Nephron progenitor cell (in vitro differentiated cells): ENCODE measurements around the gene PRKACA.
A peak's percentile ranks its signal among the peaks of the same experiment; 100 is the strongest.
"Not testable (repeated sequence)": the region's sequence is repeated elsewhere in the genome, so short reads cannot be mapped to it uniquely, and the experiment has no call there.

Source experiments
- DNase-seq: peaks from one replicate; pipeline ENCODE4 v3.0.0; 2021
- H3K27ac Mint-ChIP-seq: 2 replicates; pipeline ENCODE4 v1.8.0; 2021; ENCODE audit warnings: mild to moderate bottlenecking, moderate library complexity, mixed read lengths
- H3K27me3 Mint-ChIP-seq: 2 replicates; pipeline ENCODE4 v1.8.0; 2021; ENCODE audit warnings: mild to moderate bottlenecking, low read depth, mixed read lengths; ENCODE audit not compliant: poor library complexity
- H3K36me3 Mint-ChIP-seq: 2 replicates; pipeline ENCODE4 v1.8.0; 2021; ENCODE audit warnings: low read depth, mixed read lengths
- H3K4me1 Mint-ChIP-seq: 2 replicates; pipeline ENCODE4 v1.8.0; 2021; ENCODE audit warnings: mixed read lengths
- H3K4me3 Mint-ChIP-seq: 2 replicates; pipeline ENCODE4 v1.8.0; 2021; ENCODE audit warnings: mild to moderate bottlenecking, moderate library complexity, mixed read lengths
- H3K9me3 Mint-ChIP-seq: 2 replicates; pipeline ENCODE4 v1.8.0; 2021; ENCODE audit warnings: mild to moderate bottlenecking, moderate library complexity, mixed read lengths
- CTCF ChIP-seq: fragments of 200-600 bp; sonication (generic); IDR thresholded peaks from 2 replicates; pipeline ENCODE4 v1.5.0; 2021; ENCODE audit warnings: antibody characterized with exemption

The PRKACA gene

GRCh38 chr19:14052470-14052869 lies 65.1 kb downstream of the PRKACA start:
- no peak overlapping the region for H3K27ac Mint-ChIP-seq
- no peak overlapping the region for H3K4me3 Mint-ChIP-seq
- no peaks in the 10 kb centered on the region for H3K4me1 Mint-ChIP-seq
- peaks cover 5% of the 10 kb centered on the region for H3K36me3 Mint-ChIP-seq
- TF ChIP-seq CTCF, result no peak
- peaks cover 51% of the 10 kb centered on the region for H3K27me3 Mint-ChIP-seq
- no peaks in the 10 kb centered on the region for H3K9me3 Mint-ChIP-seq
- no peak for DNase-seq

- TF ChIP-seq CTCF, result no peak
- H3K27me3 Mint-ChIP-seq, result peaks cover 47% of the 10 kb centered on the region
- DNase-seq, result no peak
- no peaks in the 10 kb centered on the region for H3K9me3 Mint-ChIP-seq
- no peak overlapping the region for H3K4me3 Mint-ChIP-seq
- no peaks in the 10 kb centered on the region for H3K4me1 Mint-ChIP-seq
- H3K27ac Mint-ChIP-seq, result no peak overlapping the region
- H3K36me3 Mint-ChIP-seq, result peaks cover 5% of the 10 kb centered on the region
These were observed 65.6 kb downstream of the PRKACA start for GRCh38 chr19:14051980-14052379.

- not testable (repeated sequence) for H3K27ac Mint-ChIP-seq, H3K36me3 Mint-ChIP-seq, H3K4me1 Mint-ChIP-seq, H3K4me3 Mint-ChIP-seq, H3K9me3 Mint-ChIP-seq, DNase-seq
- H3K27me3 Mint-ChIP-seq, result peaks cover 37% of the 10 kb centered on the region
These were observed 66.6 kb downstream of the PRKACA start for GRCh38 chr19:14050961-14051360.

- no peak overlapping the region for H3K4me3 Mint-ChIP-seq
- H3K36me3 Mint-ChIP-seq, result peaks cover 5% of the 10 kb centered on the region
- H3K4me1 Mint-ChIP-seq, result peaks cover 10% of the 10 kb centered on the region
- no peaks in the 10 kb centered on the region for H3K9me3 Mint-ChIP-seq
- H3K27me3 Mint-ChIP-seq, result peaks cover 33% of the 10 kb centered on the region
- DNase-seq, result no peak
- TF ChIP-seq CTCF, result no peak
- H3K27ac Mint-ChIP-seq, result no peak overlapping the region
These were observed 67.0 kb downstream of the PRKACA start for GRCh38 chr19:14050512-14050911.

- H3K9me3 Mint-ChIP-seq, result no peaks in the 10 kb centered on the region
- peaks cover 14% of the 10 kb centered on the region for H3K27me3 Mint-ChIP-seq
- peaks cover 10% of the 10 kb centered on the region for H3K4me1 Mint-ChIP-seq
- TF ChIP-seq CTCF, result peak; percentile 64
- peaks cover 5% of the 10 kb centered on the region for H3K36me3 Mint-ChIP-seq
- H3K27ac Mint-ChIP-seq, result no peak overlapping the region
- DNase-seq, result peak; percentile 66
- H3K4me3 Mint-ChIP-seq, result no peak overlapping the region
These were observed 69.0 kb downstream of the PRKACA start for GRCh38 chr19:14048443-14049153.

- not testable (repeated sequence) for H3K9me3 Mint-ChIP-seq, H3K4me3 Mint-ChIP-seq, H3K36me3 Mint-ChIP-seq, H3K27ac Mint-ChIP-seq, DNase-seq
- H3K27me3 Mint-ChIP-seq, result peaks cover 11% of the 10 kb centered on the region
- peaks cover 14% of the 10 kb centered on the region for H3K4me1 Mint-ChIP-seq
These were observed 69.7 kb downstream of the PRKACA start for GRCh38 chr19:14047866-14048265.
